GM12865 (cell line): ENCODE data around the gene PRDX2.
A peak's percentile ranks its signal among the peaks of the same experiment; 100 is the strongest.
"Not testable (repeated sequence)": the region's sequence is repeated elsewhere in the genome, so short reads cannot be mapped to it uniquely, and the experiment has no call there.

ENCODE experiments used
- DNase-seq: peaks from one replicate; pipeline ENCODE4 v3.0.0; 2010; ENCODE audit warnings: low read depth
- H3K4me3 ChIP-seq: 2 replicates; pipeline ENCODE4 v1.5.1; 2011; ENCODE audit warnings: mild to moderate bottlenecking, low read depth, low read length, control low read depth
- TF ChIP-seq, protein P1 (sequence below): IDR thresholded peaks from 2 replicates; pipeline ENCODE4 v1.5.1; 2011; ENCODE audit warnings: low read length, control low read depth, low read depth, inconsistent platforms; ENCODE audit not compliant: insufficient read depth; ENCODE audit errors: missing control alignments

The PRDX2 gene

DNA sequence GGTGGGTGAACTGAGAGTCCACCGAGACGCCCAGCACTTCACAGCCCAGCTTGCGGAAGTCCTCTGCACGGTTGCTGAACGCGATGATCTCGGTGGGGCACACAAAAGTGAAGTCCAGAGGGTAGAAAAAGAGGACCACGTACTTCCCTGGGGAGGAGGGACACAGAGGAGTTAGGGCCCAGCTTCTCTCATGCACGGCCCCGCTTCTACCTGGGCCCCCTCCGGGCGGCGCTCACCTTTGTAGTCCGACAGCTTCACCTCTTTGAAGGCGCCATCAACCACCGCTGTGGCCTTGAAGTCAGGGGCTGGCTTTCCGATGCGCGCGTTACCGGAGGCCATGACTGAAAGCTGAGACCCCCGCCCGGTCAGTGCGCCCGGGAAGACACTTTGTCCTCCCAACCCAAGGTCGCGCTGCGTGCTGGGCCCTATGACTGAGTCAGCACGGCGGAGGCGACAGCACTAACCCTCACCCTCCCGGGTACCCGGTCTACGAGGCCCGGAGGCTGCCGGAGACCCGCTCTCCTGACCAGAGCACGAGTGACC lies 606 bp downstream of the PRDX2 start:
- peak overlapping the region; percentile 60 for H3K4me3 ChIP-seq
- TF ChIP-seq, protein P1, sequence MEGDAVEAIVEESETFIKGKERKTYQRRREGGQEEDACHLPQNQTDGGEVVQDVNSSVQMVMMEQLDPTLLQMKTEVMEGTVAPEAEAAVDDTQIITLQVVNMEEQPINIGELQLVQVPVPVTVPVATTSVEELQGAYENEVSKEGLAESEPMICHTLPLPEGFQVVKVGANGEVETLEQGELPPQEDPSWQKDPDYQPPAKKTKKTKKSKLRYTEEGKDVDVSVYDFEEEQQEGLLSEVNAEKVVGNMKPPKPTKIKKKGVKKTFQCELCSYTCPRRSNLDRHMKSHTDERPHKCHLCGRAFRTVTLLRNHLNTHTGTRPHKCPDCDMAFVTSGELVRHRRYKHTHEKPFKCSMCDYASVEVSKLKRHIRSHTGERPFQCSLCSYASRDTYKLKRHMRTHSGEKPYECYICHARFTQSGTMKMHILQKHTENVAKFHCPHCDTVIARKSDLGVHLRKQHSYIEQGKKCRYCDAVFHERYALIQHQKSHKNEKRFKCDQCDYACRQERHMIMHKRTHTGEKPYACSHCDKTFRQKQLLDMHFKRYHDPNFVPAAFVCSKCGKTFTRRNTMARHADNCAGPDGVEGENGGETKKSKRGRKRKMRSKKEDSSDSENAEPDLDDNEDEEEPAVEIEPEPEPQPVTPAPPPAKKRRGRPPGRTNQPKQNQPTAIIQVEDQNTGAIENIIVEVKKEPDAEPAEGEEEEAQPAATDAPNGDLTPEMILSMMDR, result no peak
- DNase-seq, result no peak

DNA sequence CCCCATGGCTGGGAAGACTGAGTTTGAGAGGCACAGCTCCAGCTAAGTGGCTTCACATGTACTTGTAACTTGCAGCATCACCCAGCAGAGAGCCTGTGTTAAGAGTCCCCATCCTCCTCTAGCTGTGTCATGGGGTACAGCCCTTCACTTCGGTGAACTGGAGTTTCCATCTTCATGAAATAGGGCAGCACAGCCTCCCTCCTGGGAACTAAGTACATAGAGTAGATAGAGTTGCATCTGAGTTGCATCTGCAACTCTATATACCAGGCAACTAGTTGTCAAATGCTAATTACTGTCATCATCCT lies 1.2 kb downstream of the PRDX2 start:
- TF ChIP-seq, protein P1, result no peak
- DNase-seq, result no peak
- H3K4me3 ChIP-seq, result no peak overlapping the region

DNA sequence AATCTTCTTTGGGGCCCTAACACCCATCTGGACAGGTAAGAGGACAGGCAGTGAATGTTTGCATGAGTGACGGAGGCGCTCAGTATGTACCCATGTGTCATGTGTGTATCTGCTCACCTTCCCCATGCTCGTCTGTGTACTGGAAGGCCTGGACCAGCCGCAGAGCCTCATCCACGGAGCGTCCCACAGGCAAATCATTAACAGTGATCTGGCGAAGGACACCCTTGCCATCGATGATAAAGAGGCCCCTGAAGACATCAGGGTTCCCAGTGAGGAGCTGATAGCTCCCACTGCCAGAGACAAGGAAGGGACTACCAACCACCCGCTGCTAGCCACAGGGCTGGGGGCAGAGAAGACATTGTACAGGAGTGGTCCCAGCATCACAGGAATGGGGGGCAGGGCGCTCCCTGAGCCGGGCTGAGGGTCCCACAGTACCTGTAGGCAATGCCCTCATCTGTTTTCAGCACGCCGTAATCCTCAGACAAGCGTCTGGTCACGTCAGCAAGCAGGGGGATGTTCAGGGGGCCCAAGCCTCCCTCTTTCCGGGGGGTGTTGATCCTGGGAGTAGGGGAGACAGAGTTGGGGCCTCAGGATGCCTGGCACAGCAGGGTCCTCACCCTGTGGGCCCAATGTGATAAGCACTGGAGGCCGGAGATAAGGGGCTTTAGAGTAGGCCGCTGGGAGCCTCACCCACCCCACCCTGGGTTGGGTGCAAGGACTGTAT lies 1.7 kb downstream of the PRDX2 start:
- no peak for DNase-seq
- TF ChIP-seq, protein P1, result no peak
- no peak overlapping the region for H3K4me3 ChIP-seq

GRCh38 chr19:12797607-12798006 lies 4.0 kb downstream of the PRDX2 start:
- H3K4me3 ChIP-seq, DNase-seq: not testable (repeated sequence)

- TF ChIP-seq, protein P1, result no peak
- no peak overlapping the region for H3K4me3 ChIP-seq
- DNase-seq, result no peak
Observed at GRCh38 chr19:12797141-12797587, 4.4 kb downstream of the PRDX2 start.

DNA sequence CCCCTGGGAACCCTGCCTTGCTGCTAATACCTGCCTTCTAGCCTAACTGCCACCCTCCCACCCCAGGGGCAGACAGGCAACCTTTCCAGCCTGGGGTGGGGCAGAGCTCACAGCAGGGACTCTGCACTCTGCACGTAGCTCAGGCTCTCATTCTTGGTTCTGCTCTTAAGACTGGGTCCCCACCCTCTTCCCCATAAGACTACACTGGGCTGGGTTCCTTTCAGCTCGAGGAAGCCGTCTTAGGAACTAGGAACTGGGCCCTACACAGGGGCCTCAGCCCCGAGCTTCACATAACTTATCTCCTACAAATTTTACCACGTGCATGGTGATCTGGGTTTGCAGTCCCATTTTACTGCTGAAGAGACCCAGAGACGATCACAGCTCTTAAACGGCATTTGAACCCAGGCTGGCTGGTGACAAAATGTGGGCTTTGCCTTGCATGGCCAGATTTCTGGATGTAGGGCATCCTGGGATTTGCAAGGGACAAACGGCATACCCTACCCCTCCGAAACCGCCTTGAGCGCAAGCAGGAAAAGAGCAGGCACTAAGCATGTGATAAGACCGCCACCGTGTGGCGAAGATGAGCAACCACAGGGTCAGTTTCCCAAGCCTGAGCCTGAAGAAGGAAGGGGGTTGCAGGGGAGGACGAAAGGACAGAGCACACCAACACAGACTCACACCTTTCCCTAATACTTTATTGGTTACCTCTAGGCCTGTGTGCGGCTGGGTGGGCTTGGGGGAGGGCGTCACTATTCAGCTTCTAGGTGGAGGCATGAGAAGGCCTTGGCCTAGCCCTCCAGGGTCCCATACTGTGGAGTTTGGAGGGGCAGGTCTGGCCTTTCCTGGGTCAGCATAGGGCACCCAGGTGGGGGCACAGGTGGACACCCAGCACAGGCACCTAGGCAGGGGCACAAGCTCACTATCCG lies 5.2 kb downstream of the PRDX2 start:
- peak overlapping the region; percentile 8; the same call in 1 of the 2 replicates for H3K4me3 ChIP-seq

More for the DNA sequence above, 5.2 kb downstream of the PRDX2 start:
- TF ChIP-seq, protein P1, result peak; percentile 96
- DNase-seq, result peak; percentile 83
